ENCODE measurements around the gene PRC1.

PRC1 gene

DNA sequence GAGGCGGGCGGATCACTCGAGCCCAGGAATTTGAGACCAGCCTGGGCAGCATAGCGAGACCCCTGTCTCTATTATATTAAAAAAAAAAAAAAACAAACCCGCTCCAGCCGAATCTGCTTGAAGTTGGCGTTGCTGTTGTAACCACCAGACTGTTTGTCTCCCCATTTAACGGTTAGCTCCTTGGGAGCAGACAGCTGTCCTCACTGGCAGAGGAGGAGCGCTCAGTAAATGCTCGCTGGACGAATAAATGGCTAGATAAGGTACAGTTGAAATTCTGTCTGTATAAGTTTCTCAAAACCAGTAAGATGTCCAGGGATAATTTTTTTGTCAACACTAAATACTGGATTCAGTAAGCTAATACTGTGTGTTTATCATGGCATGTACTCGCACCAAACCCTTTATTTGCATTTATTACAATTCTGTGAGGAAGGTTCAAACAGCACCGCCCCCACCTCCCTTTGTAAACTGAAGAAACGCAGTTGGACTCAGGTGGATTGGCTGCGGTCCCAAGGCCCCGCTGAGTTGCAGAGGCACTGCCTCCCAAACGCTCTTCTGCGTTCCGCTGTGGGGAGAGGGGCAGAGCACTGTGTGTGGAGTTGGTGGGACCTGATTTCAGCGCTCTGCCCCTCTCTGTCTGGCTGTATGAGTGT, 38.6 kb downstream of the PRC1 start:
- no peak for DNase-seq (ENCODE audit: low read depth)

DNA sequence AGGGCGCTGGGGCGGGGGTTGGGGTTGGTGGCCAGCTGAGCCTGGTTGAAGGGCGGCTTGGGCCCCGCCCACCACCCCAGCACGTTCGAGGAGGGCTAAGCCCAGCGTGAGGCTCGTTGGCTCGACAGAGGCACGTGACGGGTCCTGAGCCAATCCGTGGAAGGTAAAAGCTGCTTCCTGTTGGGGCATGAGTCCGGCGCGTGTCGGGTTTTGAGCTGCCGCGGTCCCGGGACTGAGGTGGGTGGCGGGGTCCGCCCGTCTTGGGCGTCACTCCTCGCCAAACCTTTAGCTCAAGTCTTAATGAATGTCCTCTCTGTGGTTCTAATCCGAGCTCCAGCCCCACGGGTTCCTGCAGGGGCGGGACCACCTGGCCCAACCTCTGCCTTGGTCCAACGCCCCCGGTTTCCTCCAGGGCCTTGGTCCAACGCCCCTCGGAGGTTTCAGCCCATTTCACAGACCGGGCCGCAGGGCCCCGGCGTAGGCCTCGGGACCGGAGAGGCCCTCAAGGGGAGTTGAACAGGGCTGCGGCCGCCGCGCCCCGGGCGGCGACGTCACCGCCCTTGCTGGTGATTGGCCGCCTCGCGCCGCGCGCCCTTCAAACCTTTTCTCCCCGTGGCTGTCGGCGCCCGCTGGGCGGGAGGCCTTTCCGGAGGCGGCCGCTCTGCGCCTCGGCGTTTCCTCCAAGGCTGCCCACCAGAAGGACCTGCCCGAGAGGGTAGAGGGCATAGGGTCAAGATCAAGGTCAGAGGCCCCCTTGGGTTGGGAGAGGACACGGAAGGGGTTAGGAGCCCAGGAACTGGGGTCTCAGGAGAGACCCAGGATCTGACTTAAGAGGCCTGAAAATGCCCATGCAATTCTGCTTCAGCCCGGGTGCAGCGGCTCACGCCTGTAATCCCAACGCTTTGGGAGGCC, 39.4 kb downstream of the PRC1 start, which contains the start of gene RCCD1:
TSS of gene RCCD1 (plus strand) at position 173 of the 912 bp plus-strand sequence. CDS start 1,851 bp downstream, outside the sequence.
- DNase-seq (ENCODE audit: low read depth), result peak; percentile 95

DNA sequence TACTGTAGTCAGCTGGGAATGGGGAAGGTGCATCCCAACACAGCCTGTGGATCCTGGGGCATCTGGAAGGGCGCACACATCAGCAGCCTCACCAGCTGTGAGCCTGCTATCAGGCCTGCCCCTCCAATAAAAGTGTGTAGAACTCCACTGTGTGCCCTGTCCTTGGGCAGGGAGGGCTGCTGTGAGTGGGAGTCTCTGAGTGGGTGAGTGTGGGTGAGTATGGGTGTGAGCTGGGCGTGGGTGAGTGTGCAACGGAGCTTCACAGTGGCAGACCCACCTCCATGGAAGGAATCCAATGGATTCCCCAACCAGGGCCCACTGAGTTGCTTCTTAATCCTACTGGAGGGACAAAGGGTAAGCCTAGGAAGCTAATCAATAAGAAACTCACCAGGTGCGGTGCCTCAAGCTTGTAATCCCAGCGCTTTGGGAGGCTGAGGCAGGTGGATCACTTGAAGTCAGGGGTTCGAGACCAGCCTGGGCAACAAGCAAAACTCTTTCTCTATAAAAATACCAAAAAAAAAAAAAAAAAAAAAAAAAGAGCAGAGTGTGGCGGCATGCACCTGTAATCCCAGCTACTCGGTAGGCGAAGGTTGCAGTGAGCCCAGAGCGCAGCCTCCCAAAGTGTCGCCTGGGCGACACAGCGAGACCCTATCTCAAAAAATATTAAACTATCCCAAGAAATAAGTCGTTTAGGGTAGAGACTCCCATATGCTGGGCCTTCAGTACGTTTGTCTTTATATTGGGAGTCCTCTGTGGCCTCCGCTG, 40.2 kb downstream of the PRC1 start:
- DNase-seq (ENCODE audit: low read depth), result no peak

DNA sequence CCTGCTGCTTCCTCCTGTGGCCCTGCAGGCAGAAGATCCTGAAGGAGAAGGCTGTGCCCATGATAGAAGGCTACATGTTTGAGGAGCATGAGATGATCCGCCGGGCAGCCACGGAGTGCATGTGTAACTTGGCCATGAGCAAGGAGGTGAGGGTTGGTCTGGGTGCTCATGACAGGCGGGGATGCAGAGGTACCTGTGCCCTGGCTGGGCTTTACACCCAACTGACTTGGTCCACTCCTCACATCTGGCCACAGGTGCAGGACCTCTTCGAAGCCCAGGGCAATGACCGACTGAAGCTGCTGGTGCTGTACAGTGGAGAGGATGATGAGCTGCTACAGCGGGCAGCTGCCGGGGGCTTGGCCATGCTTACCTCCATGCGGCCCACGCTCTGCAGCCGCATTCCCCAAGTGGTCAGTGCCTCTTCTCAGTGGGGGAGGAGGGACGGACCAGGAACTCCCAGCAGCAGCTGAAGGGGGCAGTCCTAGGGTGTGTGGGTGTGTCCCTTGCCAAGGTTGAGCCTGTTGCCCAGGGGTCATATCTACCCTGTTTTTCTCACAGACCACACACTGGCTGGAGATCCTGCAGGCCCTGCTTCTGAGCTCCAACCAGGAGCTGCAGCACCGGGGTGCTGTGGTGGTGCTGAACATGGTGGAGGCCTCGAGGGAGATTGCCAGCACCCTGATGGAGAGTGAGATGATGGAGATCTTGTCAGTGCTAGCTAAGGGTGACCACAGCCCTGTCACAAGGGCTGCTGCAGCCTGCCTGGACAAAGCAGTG, 41.2 kb downstream of the PRC1 start:
- no peak for DNase-seq (ENCODE audit: low read depth)

DNA sequence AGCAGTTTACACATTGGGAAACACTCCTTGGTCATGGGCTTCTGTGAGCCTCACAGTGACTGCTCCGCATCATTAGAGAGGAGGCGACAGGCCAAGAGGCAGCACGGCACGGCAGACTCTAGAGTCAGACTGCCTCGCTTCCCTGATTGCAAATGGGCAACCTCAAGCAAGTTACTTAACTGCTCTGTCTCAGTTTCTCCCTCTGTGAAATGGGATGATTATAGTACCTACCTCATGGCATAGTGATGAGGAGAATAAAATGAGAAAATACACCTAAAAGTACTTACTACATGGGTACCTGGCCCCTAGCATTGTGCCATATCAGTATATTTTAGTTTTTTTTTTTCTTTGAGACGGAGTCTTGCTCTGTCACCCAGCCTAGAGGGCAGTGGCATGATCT, 43.7 kb downstream of the PRC1 start:
- DNase-seq (ENCODE audit: low read depth), result no peak

DNA sequence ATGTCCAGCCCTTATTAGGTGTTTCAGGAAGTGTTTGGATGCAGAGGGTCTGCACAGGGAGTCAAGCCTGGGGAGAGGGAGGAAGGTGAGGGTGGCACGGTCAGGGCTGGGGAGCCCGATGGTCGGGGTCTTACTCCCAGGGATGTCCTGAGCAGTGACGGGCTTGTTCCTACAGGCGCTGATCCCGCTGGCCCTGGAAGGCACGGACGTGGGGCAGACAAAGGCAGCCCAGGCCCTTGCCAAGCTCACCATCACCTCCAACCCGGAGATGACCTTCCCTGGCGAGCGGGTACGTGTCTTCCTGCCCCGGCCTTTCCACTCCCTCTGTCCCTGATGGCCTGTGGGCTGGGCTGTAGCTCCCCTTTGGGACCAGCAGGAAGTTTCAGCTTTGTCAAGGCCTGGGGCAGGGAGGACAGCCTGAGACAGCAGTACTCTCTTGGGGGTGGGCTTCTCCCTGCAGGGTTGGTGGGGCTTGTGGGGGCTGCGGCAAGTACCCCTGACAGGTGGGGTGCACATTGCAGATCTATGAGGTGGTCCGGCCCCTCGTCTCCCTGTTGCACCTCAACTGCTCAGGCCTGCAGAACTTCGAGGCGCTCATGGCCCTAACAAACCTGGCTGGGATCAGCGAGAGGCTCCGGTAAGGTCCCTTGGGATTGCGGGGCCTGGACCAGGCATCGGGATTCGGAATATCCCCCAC, 44.2 kb downstream of the PRC1 start:
- no peak for DNase-seq (ENCODE audit: low read depth)

DNA sequence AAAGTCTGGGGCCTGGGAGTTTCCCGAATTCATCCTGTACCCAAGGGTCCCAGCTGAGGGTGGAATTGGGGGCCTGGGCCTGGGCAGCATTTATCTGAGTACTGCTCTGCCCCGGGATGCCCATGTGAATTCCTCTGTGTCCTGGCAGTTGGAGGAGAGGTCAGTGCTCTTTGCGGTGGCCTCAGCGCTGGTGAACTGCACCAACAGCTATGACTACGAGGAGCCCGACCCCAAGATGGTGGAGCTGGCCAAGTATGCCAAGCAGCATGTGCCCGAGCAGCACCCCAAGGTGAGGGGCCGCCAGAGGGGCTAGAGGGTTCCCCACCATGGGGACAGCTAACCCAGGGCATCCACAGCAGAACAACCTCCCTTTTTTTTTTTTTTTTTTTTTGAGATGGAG, 45.8 kb downstream of the PRC1 start:
- DNase-seq (ENCODE audit: low read depth), result no peak

DNA sequence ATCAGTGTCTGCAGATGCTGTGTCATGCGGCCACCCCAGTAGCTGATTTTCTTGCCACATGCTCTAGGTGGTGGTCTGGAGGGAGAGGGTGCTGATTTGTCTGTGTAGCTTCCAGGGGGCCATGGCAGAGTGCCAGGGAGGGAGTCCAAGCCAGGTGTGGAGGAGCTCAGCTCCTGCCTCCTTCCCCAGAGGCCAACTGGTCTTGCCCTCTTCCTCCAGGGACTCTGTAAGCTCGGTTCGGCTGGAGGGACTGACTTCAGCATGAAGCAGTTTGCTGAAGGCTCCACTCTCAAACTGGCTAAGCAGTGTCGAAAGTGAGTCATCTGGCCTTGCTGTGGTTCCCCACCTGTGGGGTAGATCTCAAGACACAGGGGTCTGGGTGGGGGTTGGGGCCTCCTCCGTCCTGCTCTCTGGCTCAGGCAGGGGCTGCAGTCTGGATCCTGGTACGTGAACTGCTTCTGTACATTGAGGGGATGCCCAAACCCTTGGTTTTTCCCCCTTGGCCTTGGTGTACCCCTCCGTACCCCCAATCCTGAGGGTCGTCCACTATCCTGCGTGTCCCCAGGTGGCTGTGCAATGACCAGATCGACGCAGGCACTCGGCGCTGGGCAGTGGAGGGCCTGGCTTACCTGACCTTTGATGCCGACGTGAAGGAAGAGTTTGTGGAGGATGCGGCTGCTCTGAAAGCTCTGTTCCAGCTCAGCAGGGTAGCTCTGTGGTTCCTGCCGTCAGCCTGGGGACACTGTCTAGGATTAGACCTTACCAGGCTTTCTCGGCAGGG, 46.6 kb downstream of the PRC1 start:
- no peak for DNase-seq (ENCODE audit: low read depth)

DNA sequence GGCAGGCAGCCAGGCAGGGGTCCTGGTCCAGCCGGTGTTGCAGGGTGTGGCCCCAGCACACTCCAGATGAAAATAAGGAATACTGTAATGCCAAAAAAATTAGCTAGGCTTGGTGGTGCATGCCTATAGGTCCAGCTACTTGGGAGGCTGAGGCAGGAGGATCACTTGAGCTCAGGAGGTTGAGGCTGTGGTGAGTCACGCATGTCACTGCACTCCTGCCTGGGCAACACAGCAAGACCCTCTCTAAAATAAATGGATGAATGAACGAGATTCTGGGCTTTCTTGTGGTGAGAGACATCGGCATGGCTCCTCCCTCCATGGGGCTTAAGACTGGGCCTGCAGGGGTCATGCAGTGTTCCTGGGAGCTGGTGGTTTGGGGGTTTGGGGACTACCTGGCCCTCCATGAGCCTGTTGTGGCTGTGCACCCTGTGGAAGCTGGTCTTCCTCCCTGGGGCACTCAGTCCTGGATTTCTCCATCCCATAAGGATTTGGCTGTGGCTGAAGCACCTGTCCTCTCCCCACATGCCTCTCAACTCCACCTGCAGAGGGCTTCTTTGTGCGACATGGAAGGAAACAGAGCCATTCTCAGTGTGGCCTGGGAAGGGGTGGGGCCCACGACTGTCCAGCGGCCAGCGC, 47.3 kb downstream of the PRC1 start:
- no peak for DNase-seq (ENCODE audit: low read depth)

DNA sequence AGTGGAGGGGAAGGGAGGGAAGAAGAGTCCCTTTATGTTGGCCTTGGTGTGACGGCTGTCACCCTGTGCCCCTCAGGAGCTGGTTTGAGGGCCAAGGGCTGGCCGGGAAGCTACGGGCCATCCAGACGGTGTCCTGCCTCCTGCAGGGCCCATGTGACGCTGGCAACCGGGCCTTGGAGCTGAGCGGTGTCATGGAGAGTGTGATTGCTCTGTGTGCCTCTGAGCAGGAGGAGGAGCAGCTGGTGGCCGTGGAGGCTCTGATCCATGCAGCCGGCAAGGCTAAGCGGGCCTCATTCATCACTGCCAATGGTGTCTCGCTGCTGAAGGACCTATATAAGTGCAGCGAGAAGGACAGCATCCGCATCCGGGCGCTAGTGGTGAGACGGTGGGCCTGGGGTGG, 47.8 kb downstream of the PRC1 start:
- DNase-seq (ENCODE audit: low read depth), result no peak

DNA sequence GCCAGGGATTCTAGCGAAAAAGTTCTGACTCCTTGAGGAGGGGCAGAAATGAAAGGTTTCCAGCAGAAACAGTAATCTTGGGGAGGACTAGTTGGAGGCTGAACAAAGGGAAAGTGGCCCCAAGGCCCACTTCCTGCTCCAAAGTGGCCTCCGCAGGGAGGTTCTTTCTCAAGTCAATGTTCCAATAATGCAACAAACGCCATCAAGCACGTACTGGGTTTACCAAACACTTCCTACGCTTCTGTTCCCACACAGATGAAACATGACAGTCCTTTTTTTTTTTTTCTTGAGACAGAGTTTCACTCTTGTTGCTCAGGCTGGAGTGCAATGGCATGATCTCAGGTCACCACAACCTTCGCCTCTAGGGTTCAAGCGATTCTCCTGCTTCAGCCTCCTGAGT, 49.2 kb downstream of the PRC1 start:
- no peak for DNase-seq (ENCODE audit: low read depth)

DNA sequence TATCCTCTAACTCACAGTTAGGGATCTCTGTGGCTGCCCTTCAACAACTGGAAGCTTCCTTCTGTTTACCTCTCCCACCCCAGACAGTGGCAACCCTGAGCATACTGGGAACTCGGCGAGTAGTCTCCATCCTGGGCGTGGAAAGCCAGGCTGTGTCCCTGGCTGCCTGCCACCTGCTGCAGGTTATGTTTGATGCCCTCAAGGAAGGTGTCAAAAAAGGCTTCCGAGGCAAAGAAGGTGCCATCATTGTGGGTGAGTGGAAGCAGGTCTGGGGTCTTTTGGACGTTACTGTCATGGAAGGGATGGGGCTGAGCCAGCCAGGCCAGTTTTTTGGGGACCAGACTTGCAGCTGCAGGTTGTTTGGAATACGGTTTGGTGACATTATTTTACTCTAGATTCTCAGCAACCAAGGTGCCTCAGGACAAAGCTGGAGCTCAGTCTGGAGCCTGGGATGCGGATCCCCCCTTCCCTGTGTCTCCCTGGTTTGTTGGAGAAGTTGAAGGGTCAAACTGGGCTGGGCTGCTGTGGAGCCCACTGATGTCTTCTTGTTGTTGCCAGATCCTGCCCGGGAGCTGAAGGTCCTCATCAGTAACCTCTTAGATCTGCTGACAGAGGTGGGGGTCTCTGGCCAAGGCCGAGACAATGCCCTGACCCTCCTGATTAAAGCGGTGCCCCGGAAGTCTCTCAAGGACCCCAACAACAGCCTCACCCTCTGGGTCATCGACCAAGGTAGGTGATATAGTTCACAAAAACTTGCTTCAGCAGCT, 51.8 kb downstream of the PRC1 start:
- no peak for DNase-seq (ENCODE audit: low read depth)

DNA sequence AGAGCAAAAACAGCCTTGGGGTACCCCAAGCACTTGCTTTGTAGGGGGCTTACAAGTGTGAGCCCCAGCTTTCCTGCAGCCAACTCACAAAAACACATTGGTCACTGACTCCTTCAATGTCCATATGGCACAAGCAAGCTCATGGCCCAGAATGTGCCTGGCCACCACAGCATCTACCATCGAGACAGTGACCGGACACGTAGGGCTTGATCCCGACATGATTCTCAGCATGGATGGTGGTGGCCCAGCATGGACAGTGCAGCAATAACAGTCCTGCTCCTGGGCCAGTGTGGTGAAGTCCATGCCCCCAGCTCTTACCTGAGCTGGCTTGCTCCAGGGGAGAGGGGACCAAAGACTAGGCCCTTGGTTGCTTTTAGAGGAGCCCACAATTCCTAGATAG, 53.3 kb downstream of the PRC1 start:
- DNase-seq (ENCODE audit: low read depth), result no peak

DNA sequence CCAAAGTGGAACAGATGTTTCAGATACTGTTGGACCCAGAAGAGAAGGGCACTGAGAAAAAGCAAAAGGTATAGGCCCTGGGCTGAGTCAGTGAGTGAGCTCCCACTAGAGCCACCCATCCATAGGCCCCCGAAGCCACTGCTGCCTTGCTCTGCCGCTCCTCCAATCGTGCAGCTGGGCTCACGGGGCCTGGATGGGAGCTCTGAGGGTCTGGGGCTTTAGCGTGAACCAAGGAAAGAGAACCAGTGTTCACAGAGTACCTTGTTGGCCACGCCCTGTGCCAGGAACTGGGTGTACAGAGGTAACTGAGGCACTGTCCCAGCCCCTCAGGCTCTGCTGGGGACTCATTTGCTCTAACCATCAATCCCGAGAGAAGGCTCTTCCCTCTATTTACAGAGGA, 54.6 kb downstream of the PRC1 start:
- DNase-seq (ENCODE audit: low read depth), result no peak

DNA sequence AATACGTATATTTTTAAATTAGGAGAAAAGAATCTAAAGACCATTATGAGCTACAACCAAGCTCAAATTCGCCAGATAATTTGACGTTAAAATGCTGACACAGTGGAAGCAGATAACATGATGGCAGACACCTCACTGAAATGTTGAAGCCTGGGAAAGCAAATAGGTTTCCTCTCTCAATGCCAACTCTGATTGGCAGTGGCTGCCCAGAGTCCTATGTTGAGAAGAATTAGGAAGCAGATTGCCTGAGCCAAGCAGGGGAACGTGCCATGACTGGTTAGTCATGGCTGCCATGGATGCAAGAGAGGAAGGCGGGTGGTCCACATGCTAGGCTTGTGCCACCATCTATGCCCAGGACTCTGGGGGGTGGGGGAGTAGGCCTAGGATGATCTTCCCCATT, 56.1 kb downstream of the PRC1 start:
- no peak for DNase-seq (ENCODE audit: low read depth)

DNA sequence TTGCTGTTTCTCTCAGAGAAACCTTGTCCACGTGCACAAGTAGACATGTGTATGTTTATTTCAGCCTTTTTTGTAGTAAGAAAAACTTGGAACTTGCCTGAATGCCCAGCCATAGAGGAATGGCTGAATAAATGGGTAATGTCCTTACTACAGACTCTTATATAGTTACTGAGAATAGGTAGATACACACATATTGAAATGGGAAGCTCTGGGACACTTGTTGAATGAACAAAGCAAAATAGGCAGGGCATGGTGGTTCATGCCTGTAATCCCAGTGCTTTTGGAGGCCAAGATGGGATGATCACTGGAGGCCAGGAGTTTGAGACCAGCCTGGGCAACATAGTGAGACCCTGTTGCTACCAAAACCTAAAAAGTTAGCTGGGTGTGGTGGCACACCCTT, 57.5 kb downstream of the PRC1 start:
- DNase-seq (ENCODE audit: low read depth), result no peak

DNA sequence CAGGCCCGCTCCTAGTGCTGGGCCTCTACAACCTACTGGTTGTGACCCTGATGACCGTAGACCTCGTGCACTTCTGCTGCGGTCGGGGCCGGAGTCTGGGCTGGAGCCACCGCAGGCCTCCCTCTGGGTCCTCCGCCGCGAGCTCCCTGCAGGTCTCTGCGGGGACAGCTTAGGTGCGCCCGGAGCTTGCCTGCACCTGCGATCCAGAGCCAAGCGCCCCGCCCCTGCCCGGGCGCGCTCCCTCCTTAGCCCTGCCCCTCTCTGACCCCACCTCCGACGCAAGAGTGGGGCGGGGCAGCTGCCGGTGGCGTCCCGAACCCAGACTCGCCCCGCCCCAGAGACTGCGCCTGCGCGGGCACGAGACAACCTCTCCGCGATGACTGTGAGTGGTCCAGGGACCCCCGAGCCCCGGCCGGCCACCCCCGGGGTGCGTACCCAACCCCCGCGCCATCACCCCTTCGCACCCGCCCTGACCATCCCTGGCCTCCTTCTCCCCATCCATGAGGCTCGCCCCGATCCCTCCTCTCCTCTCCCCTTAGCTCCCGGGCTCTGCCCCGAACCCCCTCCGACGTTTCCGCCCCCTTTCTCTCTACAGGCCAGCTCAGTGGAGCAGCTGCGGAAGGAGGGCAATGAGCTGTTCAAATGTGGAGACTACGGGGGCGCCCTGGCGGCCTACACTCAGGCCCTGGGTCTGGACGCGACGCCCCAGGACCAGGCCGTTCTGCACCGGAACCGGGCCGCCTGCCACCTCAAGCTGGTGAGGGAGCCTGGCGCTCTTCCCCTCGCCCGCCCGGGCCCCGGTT, 59.2 kb downstream of the PRC1 start, which contains the start of gene UNC45A:
TSS of gene UNC45A (plus strand) at position 337 of the 803 bp plus-strand sequence. CDS start at position 377, 40 bp downstream.
- DNase-seq (ENCODE audit: low read depth), result peak; percentile 71

DNA sequence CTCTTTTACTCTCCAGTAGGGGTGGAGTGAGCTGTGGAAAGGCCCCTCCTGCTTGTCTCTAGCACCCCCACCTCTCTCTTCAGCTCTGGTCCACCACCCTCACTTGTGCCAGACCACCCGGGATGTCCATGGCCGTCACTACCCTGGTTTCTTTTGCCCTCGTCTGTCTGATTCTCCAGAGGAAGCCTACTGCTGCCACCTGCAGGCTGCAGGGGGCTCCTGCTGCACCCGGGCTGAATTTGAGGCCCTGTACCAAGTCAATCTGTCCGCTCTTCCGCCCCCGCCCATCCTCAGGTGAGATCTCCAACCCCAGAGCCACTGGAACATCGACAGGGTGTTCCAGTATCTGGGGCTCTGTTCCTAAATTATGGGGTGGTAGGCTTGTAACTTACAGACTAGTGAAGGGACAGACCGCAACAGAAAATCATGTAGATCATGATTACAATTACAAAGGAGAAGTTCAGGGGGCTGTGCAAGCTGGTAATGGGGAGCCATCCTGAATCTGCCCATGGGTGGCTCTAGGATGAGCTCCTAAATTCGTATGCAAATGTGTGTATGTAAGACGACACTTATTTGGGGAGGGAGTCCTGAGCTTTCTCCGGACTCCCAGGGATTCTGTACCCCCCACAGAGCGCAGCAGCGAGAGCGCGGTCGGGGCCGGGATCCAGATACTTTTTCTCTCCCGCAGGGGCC, 59.9 kb downstream of the PRC1 start:
- peak; percentile 65 for DNase-seq (ENCODE audit: low read depth)
